AG09319 (cell line): ENCODE data around the gene CBFA2T2.
"Not testable (repeated sequence)": the region's sequence is repeated elsewhere in the genome, so short reads cannot be mapped to it uniquely, and the experiment has no call there.

Source experiments
- DNase-seq: peaks from one replicate; pipeline ENCODE4 v3.0.0-alpha.2; 2010; ENCODE audit warnings: low read depth; ENCODE audit errors: extremely low read depth
- CTCF ChIP-seq: IDR thresholded peaks from 2 replicates; pipeline ENCODE4 v1.5.1; 2011; ENCODE audit warnings: low read depth, mild to moderate bottlenecking, inconsistent platforms, low read length, moderate library complexity

The CBFA2T2 gene

GRCh38 chr20:33474097-33474873 lies 15.6 kb upstream of the CBFA2T2 start:
- no peak for DNase-seq
- no peak for TF ChIP-seq CTCF

- DNase-seq: no peak
- no peak for TF ChIP-seq CTCF
Observed at GRCh38 chr20:33474963-33475362, 14.9 kb upstream of the CBFA2T2 start.

GRCh38 chr20:33475381-33476152 lies 14.3 kb upstream of the CBFA2T2 start:
- no peak for DNase-seq
- TF ChIP-seq CTCF: no peak

- no peak for DNase-seq
- no peak for TF ChIP-seq CTCF
Observed at GRCh38 chr20:33477386-33478234, 12.3 kb upstream of the CBFA2T2 start.

- no peak for DNase-seq
- TF ChIP-seq CTCF: no peak
Observed at GRCh38 chr20:33480048-33480447, 9.8 kb upstream of the CBFA2T2 start.

- DNase-seq: no peak
- TF ChIP-seq CTCF: no peak
Observed at GRCh38 chr20:33481431-33481941, 8.4 kb upstream of the CBFA2T2 start.

GRCh38 chr20:33482581-33482980 lies 7.3 kb upstream of the CBFA2T2 start:
- DNase-seq: no peak

GRCh38 chr20:33483186-33483585 lies 6.7 kb upstream of the CBFA2T2 start:
- not testable (repeated sequence) for DNase-seq

More at GRCh38 chr20:33482581-33482980, 7.3 kb upstream of the CBFA2T2 start:
- TF ChIP-seq CTCF: no peak
